GM04504 (cell line): ENCODE measurements around the gene TRIM65.
"Not testable (repeated sequence)": the region's sequence is repeated elsewhere in the genome, so short reads cannot be mapped to it uniquely, and the experiment has no call there.

ENCODE experiments used
- DNase-seq: peaks from one replicate; pipeline ENCODE4 v3.0.0-alpha.2; 2012; ENCODE audit warnings: low read depth

TRIM65 gene

GRCh38 chr17:75875182-75875939 lies 21.4 kb downstream of the TRIM65 start:
- DNase-seq: no peak

DNA sequence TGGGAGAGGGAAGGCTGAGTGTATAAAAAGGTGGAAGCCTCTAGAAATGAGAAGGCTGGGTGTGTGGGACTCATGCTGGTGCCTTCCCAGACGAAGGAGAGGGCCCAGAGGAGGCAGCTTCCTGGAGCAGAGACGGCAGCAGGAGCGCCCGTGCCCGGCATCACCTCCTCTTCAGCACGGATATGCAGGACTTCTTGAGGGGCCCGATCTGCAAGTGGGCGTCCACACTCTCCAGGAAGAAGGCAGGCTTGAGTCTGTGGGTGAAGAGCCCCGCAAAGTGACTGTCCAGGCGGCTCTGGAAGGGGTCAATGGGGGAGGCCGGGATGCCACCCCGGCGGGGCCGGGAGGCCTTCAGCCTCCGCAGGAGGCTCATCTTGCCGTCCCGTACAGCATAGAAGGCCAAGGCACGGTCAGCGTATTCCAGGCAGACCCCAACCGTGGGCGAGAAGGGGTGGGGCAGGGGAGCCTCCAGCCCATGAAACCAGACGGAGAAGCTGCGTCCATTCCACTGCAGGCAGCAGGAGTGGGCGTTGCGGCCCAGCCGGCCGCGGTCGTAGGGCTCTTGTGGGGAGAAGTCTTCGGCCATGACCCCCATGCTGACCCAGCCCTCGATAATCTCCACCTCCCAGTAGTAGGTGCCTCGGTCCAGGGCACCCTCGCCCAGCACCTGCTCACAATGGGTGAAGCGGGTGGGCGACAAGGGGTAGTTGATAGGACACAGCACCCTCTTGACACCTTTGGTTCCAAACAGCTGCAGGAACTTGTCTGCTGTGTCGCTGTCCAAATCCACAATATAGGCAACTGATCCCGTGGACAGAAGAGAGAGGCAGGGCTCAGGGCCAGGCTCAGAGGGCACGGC lies 22.2 kb downstream of the TRIM65 start:
- DNase-seq: no peak

DNA sequence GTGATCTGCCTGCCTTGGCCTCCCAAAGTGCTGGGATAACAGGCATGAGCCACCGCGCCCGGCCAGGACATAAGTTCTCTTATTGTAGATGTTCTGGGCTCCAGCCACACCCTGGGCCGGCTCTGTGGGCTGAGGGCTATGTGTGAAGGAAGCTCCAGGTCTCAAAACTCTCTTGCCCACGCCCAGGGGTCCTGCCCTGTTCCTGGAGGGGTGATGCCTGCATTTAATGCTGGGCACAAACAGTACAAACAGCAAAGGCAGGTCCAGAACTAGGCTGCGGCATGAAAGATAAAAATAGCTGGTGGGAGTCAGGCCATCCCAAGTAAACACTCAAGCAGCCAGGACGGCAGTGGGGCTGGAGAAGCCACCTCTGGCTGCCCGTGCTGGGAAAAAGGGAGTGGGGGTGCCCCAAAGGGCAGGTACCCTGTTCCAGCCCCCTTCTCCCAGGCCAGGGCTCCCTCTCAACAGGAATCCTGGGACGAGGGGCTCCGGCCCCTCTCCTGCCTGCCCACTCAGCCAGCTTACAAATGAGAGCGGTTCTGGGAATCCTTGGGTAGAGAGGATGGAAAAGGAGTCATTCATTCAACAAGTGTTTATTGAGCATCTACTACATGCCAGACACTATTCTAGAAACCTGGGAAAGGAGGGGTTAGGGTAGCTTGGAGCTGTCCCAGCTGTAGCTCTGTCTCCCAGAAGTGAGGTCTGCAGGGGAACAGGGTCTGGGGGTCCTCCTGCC lies 23.0 kb downstream of the TRIM65 start:
- no peak for DNase-seq

DNA sequence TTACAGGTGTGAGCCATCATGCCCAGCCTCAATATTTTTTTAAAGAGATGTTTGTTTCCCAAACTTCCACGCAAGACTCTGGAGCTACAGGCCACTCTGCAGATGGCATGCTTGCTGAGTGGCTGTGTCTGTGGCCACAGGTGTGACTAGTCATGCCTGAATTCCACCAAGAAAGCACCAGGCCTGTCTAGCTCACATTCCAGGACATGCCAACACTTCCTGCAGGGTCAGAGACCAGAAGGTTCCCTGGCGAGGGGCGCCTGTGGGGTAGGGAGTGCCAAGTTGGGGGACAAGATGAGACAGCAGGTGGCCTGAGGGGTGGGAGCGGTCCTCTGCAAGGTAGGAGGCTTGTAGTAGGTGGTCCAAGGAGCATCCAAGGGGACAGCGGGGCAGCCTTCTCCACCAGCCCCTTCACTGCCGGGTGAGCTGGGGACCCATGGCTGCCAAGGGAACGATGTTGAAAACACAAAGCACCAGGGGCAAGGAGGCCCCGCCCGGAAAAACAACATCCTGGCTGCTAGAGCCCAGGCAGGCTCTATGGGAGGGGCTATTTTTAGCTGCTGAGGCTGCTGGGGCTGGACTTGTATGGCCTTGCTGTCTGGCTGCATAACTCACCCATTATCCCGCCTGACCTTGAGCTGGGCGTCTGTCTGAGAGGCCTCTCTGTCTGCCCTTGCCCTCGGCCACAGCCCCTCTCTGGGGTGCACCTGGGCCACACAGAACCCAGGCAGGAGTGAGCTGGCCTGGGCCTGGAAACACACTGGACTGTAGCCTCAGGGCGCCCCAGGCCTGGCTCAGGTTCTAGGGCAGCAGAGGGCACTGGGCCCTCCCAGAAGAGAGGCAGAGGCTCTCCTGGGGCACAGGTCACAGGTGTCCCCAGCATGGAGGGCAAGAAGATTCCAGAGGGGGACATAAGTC lies 24.1 kb downstream of the TRIM65 start:
- peak; percentile 53 for DNase-seq

DNA sequence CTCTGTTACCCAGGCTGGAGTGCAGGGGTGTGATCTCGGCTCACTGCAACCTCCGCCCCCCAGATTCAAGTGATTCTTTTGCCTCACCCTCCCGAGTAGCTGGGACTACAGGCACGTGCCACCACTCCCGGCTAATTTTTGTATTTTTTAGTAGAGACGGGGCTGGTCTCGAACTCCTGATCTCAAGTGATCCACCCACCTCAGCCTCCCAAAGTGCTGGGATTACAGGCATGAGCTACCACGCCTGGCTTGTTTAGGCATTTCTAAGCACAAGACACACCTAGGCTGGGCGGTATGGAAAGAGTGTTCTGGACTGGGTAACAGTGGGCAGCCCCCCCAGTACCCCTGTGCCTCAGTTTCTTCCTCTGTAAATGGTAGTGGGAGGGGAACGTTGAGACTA lies 26.5 kb downstream of the TRIM65 start:
- not testable (repeated sequence) for DNase-seq

GRCh38 chr17:75869282-75870141 lies 27.2 kb downstream of the TRIM65 start:
- DNase-seq: no peak

- not testable (repeated sequence) for DNase-seq
Observed at GRCh38 chr17:75868730-75869281, 27.9 kb downstream of the TRIM65 start.

DNA sequence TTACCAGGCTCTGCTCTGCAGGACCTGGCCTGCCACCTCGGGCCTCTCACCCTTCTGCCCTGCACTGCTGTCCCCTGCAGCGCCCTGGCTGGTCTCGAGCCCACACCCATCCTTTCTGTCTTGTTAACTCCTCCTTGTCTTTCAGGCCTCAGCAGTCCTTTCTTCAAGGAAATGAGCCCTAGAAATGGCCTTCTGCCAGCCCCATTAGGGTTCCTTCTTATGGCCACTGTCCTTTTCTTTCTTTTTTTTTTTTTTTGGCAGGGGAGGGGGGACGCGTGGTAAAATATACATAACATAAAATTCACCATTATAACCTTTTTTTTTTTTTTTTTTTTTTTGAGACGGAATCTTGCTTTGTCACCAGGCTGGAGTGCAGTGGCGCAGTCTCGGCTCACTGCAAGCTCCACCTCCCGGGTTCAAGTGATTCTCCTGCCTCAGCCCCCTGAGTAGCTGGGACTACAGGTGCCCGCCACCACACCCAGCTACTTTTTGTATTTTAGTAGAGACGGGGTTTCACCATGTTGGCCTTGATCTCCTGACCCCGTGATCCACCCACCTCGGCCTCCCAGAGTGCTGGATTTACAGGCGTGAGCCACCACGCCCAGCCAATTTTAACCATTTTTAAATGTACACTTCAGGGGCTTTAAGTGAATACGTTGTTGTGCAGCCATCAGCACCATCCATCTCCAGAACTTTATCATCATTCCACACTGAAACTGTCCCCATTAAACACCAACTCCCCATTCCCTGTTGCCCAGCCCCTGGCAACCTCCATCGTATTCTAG lies 31.2 kb downstream of the TRIM65 start:
- not testable (repeated sequence) for DNase-seq

GRCh38 chr17:75864887-75865286 lies 31.9 kb downstream of the TRIM65 start:
- not testable (repeated sequence) for DNase-seq

DNA sequence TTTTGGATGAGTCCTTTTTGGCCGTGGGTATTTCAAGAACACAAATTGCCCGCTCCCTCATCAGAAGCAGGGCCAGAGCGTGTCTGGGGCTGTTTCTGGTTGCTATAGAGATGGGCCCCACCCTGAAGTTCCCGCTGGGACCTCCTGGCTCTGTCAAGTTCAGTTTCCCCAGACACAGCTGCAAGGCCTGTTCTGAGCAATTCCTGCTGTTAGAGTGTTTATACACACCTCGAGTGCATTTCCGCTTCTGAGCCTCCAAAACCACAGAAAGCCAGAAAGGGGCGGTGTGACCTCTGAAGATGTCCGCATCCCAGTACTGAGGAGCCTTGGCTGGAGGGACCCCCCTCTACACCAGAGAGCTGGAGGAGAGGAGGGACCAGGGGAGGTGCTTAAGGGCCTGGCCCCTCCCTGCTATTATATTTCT lies 32.3 kb downstream of the TRIM65 start:
- peak; percentile 50 for DNase-seq

GRCh38 chr17:75861927-75862317 lies 34.8 kb downstream of the TRIM65 start:
- no peak for DNase-seq

DNA sequence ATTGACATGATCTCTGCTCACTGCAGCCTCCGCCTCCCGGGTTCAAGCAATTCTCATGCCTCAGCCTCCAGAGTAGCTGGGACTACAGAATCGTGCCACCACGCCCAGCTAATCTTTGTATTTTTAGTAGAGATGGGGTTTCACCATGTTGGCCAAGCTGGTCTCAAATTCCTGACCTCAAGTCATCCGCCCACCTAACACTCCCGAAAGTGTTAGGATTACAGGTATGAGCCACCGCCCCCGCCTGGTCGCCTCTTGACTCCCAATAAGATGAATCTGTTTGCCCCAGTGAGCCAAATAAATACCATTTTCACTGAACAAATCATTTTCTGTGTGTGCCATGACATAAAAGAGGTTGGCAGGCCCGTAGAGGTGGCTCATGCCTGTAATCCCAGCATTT lies 37.4 kb downstream of the TRIM65 start:
- not testable (repeated sequence) for DNase-seq

- DNase-seq: no peak
Observed at GRCh38 chr17:75856062-75856756, 40.5 kb downstream of the TRIM65 start.

- peak; percentile 99 for DNase-seq
Observed at GRCh38 chr17:75855310-75856061, 41.3 kb downstream of the TRIM65 start, which contains the start of gene WBP2. Gene WBP2 (minus strand): TSS chr17:75855335. CDS start chr17:75855297, 38 bp downstream.

- DNase-seq: no peak
Observed at GRCh38 chr17:75854881-75855309, 41.9 kb downstream of the TRIM65 start.

- peak; percentile 56 for DNase-seq
Observed at GRCh38 chr17:75854101-75854748, 42.5 kb downstream of the TRIM65 start.

GRCh38 chr17:75853433-75853832 lies 43.3 kb downstream of the TRIM65 start:
- DNase-seq: peak; percentile 58
